C4-2B (cell line): ENCODE results near the gene KCNA1.
"Not testable (repeated sequence)": the region's sequence is repeated elsewhere in the genome, so short reads cannot be mapped to it uniquely, and the experiment has no call there.

ENCODE experiments used
- H3K27ac ChIP-seq: fragments of 450-650 bp; 2 replicates; pipeline ENCODE4 v1.5.1; 2017
- ZFX ChIP-seq: fragments of 450-650 bp; IDR thresholded peaks from 2 replicates; pipeline ENCODE4 v1.6.1; 2017
- TF ChIP-seq, protein P1 (sequence below): fragments of 450-650 bp; conservative IDR thresholded peaks from 2 replicates; pipeline ENCODE4 v1.5.1; 2017; ENCODE audit warnings: mild to moderate bottlenecking

The KCNA1 gene

DNA sequence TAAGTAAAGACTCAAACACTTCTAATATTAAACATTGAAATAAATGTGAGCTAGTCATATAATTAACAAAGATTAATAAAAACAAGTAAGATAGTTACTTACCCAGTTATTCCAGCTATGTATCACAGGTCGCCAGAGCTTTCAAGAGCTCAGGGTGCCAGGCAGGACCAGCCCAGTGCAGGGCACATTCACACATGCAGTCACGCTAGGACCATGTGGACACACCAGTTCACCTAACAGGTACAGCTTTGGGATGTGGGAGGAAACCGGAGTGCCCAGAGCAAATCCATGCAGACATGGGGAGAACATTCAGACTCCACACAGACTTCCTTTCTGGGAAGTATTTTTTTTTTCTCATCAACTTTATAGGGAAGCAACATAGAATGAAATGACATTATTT lies 39.3 kb upstream of the KCNA1 start:
- TF ChIP-seq ZFX: no peak
- TF ChIP-seq, protein P1, sequence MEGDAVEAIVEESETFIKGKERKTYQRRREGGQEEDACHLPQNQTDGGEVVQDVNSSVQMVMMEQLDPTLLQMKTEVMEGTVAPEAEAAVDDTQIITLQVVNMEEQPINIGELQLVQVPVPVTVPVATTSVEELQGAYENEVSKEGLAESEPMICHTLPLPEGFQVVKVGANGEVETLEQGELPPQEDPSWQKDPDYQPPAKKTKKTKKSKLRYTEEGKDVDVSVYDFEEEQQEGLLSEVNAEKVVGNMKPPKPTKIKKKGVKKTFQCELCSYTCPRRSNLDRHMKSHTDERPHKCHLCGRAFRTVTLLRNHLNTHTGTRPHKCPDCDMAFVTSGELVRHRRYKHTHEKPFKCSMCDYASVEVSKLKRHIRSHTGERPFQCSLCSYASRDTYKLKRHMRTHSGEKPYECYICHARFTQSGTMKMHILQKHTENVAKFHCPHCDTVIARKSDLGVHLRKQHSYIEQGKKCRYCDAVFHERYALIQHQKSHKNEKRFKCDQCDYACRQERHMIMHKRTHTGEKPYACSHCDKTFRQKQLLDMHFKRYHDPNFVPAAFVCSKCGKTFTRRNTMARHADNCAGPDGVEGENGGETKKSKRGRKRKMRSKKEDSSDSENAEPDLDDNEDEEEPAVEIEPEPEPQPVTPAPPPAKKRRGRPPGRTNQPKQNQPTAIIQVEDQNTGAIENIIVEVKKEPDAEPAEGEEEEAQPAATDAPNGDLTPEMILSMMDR: no peak
- no peak overlapping the region for H3K27ac ChIP-seq

- TF ChIP-seq, protein P1: no peak
- no peak for TF ChIP-seq ZFX
- H3K27ac ChIP-seq: no peak overlapping the region
Observed at GRCh38 chr12:4871514-4871913, 38.2 kb upstream of the KCNA1 start.

- no peak overlapping the region for H3K27ac ChIP-seq
Observed at GRCh38 chr12:4873947-4874346, 35.8 kb upstream of the KCNA1 start.

GRCh38 chr12:4874671-4875070 lies 35.0 kb upstream of the KCNA1 start:
- no peak for TF ChIP-seq ZFX
- no peak overlapping the region for H3K27ac ChIP-seq

More at GRCh38 chr12:4873947-4874346, 35.8 kb upstream of the KCNA1 start:
- TF ChIP-seq ZFX: no peak
- TF ChIP-seq, protein P1: no peak

DNA sequence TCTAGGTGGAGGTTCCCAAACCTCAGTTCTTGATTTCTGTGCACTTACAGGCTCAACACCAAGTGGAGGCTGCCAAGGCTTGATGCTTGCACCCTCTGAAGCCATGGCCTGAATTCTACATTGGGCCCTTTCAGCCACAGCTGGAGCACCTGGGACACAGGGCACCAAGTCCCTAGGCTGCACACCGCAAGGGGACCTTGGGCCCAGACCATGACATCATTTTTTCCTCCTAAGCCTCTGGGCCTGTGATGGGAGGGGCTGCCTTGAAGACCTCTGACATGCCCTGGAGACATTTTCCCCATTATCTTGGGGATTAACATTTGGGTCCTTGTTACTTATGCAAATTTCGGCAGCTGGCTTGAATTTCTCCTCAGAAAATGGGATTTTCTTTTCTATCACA lies 30.2 kb upstream of the KCNA1 start:
- H3K27ac ChIP-seq: not testable (repeated sequence)

DNA sequence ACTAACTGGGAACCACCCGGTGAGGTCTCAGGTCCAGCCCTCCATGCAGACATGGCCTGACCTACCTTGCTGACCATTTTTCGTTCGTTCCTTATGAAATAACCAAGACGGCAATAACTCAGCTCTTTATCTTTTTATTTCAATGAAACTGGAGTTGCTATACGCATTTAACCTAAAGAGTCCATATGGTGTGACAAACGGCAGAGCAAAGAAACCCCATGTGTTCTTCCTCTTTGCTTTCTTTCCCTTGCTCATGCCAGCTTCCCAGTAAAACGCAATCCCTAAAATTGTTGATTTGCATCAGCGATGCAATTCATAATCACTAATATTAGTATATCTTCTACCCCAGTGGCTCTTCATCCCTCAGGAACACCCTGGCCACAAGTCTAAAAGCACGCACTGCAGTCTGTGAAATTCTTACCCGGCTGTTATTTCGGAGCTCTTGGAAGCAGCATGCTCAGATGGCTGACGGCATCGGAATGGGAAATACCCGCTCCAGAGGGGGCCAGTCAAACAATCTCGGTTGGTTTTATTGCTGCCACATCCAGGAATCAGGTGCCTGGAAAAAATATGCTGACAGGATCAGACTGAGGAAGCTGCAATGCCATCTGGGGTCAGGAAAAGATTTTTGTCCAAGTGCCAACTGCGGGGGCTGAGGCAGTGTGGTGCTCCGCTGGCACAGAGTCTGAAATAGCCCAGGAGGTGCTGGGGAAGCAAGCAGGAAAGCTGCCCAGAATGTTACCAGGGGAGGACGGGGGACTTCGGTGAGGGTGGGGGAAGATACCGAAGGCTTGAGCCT lies 28.2 kb upstream of the KCNA1 start:
- H3K27ac ChIP-seq: no peak overlapping the region
- TF ChIP-seq, protein P1: no peak
- TF ChIP-seq ZFX: no peak

DNA sequence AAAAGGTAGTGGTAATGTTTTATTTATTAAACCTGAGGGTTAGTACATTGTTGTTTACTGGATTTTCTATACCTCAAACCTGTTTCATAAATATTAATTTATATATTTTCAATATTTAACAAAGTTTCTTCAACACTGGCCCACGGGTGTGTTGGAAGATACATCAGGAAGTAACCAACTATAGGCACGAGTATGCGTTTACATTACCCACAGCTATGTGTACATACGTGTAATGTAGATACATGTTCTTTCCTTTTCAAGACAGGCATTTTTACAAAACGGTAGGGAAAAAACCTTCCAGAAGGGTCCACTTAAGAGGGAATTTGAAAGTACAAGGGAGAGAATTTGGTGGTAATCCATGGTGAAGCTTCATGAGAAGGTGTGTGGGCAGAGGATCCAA lies 17.8 kb upstream of the KCNA1 start:
- TF ChIP-seq, protein P1: no peak
- no peak for TF ChIP-seq ZFX
- no peak overlapping the region for H3K27ac ChIP-seq

- TF ChIP-seq, protein P1: no peak
- no peak for TF ChIP-seq ZFX
- H3K27ac ChIP-seq: no peak overlapping the region
Observed at GRCh38 chr12:4892418-4892817, 17.3 kb upstream of the KCNA1 start.
